ENCODE results near the gene OARD1.

GRCh38 chr6:41036186-41036585 lies 36.0 kb downstream of the OARD1 start:
- no peak for TF ChIP-seq CTCF (conservative IDR thresholded peaks at IDR 0.05)
- no peak for TF ChIP-seq EZH2 (IDR thresholded peaks at IDR 0.05; ENCODE audit: low read depth)

All from PC-9 (cell line).